WI38 (cell line): ENCODE measurements around the gene MYO15A.
A peak's percentile ranks its signal among the peaks of the same experiment; 100 is the strongest.

Experiments used
- H3K4me3 ChIP-seq: 2 replicates; pipeline ENCODE4 v1.5.1; 2011; ENCODE audit warnings: low read depth, mild to moderate bottlenecking, control low read depth, low read length
- CTCF ChIP-seq: IDR thresholded peaks from 2 replicates; pipeline ENCODE4 v1.5.1; 2012; ENCODE audit warnings: low read depth, mild to moderate bottlenecking, control low read depth, low read length

MYO15A gene

GRCh38 chr17:18089613-18090012, 18.9 kb upstream of the MYO15A start:
- TF ChIP-seq CTCF, result no peak
- H3K4me3 ChIP-seq, result no peak overlapping the region

- peak; percentile 62 for TF ChIP-seq CTCF
Observed at GRCh38 chr17:18093616-18094408, 14.7 kb upstream of the MYO15A start.

GRCh38 chr17:18094409-18094807, 14.1 kb upstream of the MYO15A start:
- TF ChIP-seq CTCF, result no peak
- no peak overlapping the region for H3K4me3 ChIP-seq

More at GRCh38 chr17:18093616-18094408, 14.7 kb upstream of the MYO15A start:
- H3K4me3 ChIP-seq, result no peak overlapping the region

- TF ChIP-seq CTCF, result no peak
- H3K4me3 ChIP-seq, result no peak overlapping the region
Observed at GRCh38 chr17:18099516-18099915, 9.0 kb upstream of the MYO15A start.

GRCh38 chr17:18100616-18101015, 7.9 kb upstream of the MYO15A start:
- no peak overlapping the region for H3K4me3 ChIP-seq
- no peak for TF ChIP-seq CTCF

- no peak overlapping the region for H3K4me3 ChIP-seq
Observed at GRCh38 chr17:18101828-18102227, 6.7 kb upstream of the MYO15A start.

More at GRCh38 chr17:18101828-18102227, 6.7 kb upstream of the MYO15A start:
- no peak for TF ChIP-seq CTCF
